H1 (cell line): ENCODE results near the gene SLC2A1. TPM values are rescaled to one million over a fixed set of nuclear protein-coding genes. Genes with fewer than 3 reads are reported as not detected.

Experiments used
- CTCF ChIA-PET: fragments of 300-600 bp; sonication (Branson Sonifier 250); formaldehyde crosslinking; loops from one replicate; lab custom pipeline; 2021; ENCODE audit not compliant: partially characterized antibody; lab: Charles Lee
- POLR2A ChIA-PET: fragments of 300-600 bp; sonication (Branson Sonifier 250); formaldehyde crosslinking; loops from one replicate; lab custom pipeline; 2021; ENCODE audit warnings: inconsistent platforms; ENCODE audit not compliant: partially characterized antibody; lab: Charles Lee
- DNase-seq, 2 experiments: peaks; one replicate each; pipeline versions ENCODE4 v3.0.0 to v3.0.0-alpha.2; 2010 to 2022; ENCODE audit warnings: low spot score in 2 of 2, low read depth in 1 of 2, mixed read lengths in 1 of 2
- FAIRE-seq: peaks from 2 replicates; lab custom pipeline; 2011; peaks lifted over from hg19 to GRCh38; lab: Jason Lieb, UNC
- H2AFZ ChIP-seq: 2 replicates; pipeline ENCODE4 v1.8.1; 2012; ENCODE audit warnings: low read length, inconsistent platforms
- H2AK5ac ChIP-seq: 2 replicates; pipeline ENCODE4 v1.6.1; 2013; ENCODE audit warnings: low read depth, low read length
- H2BK120ac ChIP-seq: replicated peaks from 2 replicates; pipeline ENCODE3; 2013; ENCODE audit warnings: low read depth, low read length, inconsistent platforms
- H2BK12ac ChIP-seq: 2 replicates; pipeline ENCODE4 v1.6.1; 2013; ENCODE audit warnings: low read depth, low read length
- H2BK15ac ChIP-seq: 2 replicates; pipeline ENCODE4 v1.6.1; 2013; ENCODE audit warnings: low read length
- H2BK20ac ChIP-seq: 2 replicates; pipeline ENCODE4 v1.6.1; 2013; ENCODE audit warnings: low read length
- H2BK5ac ChIP-seq: 2 replicates; pipeline ENCODE4 v1.6.1; 2013; ENCODE audit warnings: low read depth, low read length
- H3K14ac ChIP-seq: 2 replicates; pipeline ENCODE4 v1.6.1; 2013; ENCODE audit warnings: inconsistent platforms; ENCODE audit not compliant: insufficient read length
- H3K18ac ChIP-seq: 2 replicates; pipeline ENCODE4 v1.6.1; 2013; ENCODE audit warnings: low read length; ENCODE audit errors: extremely low read depth
- H3K23ac ChIP-seq: 2 replicates; pipeline ENCODE4 v1.6.1; 2013; ENCODE audit warnings: inconsistent platforms; ENCODE audit not compliant: insufficient read length
- H3K23me2 ChIP-seq: 2 replicates; pipeline ENCODE4 v1.6.1; 2013; ENCODE audit warnings: low read depth, low read length
- H3K27ac ChIP-seq: 2 replicates; pipeline ENCODE4 v1.6.1; 2011; ENCODE audit warnings: low read depth, low read length, inconsistent platforms
- H3K27me3 ChIP-seq, 4 experiments: replicated peaks in 1 of 4; 1 replicate in 1 of 4; 2 replicates in 3 of 4; pipeline versions ENCODE4 v1.6.1 to v1.8.1; 2011 to 2013; ENCODE audit warnings: low read length in 3 of 4, mild to moderate bottlenecking in 3 of 4, inconsistent platforms in 2 of 4, mixed read lengths in 2 of 4, moderate library complexity in 1 of 4; ENCODE audit not compliant: control insufficient read depth in 3 of 4, insufficient read depth in 3 of 4; ENCODE audit errors: extremely low read depth in 1 of 4
- H3K36me3 ChIP-seq, 4 experiments: 2 replicates each; pipeline versions ENCODE4 v1.6.1 to v1.8.1; 2011 to 2013; ENCODE audit warnings: mild to moderate bottlenecking in 4 of 4, low read length in 3 of 4, moderate library complexity in 2 of 4, control low read depth in 1 of 4, inconsistent platforms in 1 of 4; ENCODE audit not compliant: insufficient read depth in 4 of 4, control insufficient read depth in 2 of 4
- H3K4ac ChIP-seq: replicated peaks from 2 replicates; pipeline ENCODE3; 2013; ENCODE audit warnings: low read length, low read depth, mixed read lengths, inconsistent platforms; ENCODE audit not compliant: insufficient read length
- H3K4me1 ChIP-seq, 4 experiments: replicated peaks in 1 of 4; 1 replicate in 1 of 4; 2 replicates in 3 of 4; pipeline versions ENCODE4 v1.6.1 to v1.8.1; 2011 to 2013; ENCODE audit warnings: low read length in 3 of 4, inconsistent platforms in 2 of 4, mixed read lengths in 1 of 4; ENCODE audit not compliant: insufficient read depth in 4 of 4, control insufficient read depth in 3 of 4
- H3K4me2 ChIP-seq, 2 experiments: 2 replicates each; pipeline versions ENCODE4 v1.6.1 to v1.8.1; 2011 to 2013; ENCODE audit warnings: low read depth in 2 of 2, low read length in 2 of 2, control low read depth in 1 of 2, inconsistent platforms in 1 of 2, mild to moderate bottlenecking in 1 of 2; ENCODE audit not compliant: insufficient read depth in 1 of 2
- H3K4me3 ChIP-seq, 4 experiments: fragments of 200-600, 300-600 bp in 1 of 4; sonication (generic), shearing (Covaris generic), sonication (Bioruptor Twin) in 1 of 4; 2 replicates each; pipeline versions ENCODE4 v1.5.1 to v1.8.1; 2011 to 2016; ENCODE audit warnings: low read length in 4 of 4, low read depth in 3 of 4, control low read depth in 2 of 4, inconsistent platforms in 2 of 4, mild to moderate bottlenecking in 2 of 4, mixed read lengths in 1 of 4, moderate library complexity in 1 of 4; ENCODE audit not compliant: insufficient read depth in 2 of 4; ENCODE audit errors: extremely low read depth in 1 of 4
- H3K56ac ChIP-seq: replicated peaks from 2 replicates; pipeline ENCODE3; 2013; ENCODE audit warnings: low read depth, mild to moderate bottlenecking, mixed read lengths, low read length, inconsistent platforms; ENCODE audit not compliant: insufficient read length
- H3K79me1 ChIP-seq: 2 replicates; pipeline ENCODE4 v1.6.1; 2013; ENCODE audit warnings: low read depth, low read length, control low read depth
- H3K79me2 ChIP-seq, 2 experiments: 2 replicates each; pipeline versions ENCODE4 v1.6.1 to v1.8.1; 2012 to 2013; ENCODE audit warnings: low read length in 2 of 2, mild to moderate bottlenecking in 2 of 2, inconsistent platforms in 1 of 2; ENCODE audit not compliant: insufficient read depth in 2 of 2, control insufficient read depth in 1 of 2
- H3K9ac ChIP-seq, 4 experiments: replicated peaks in 1 of 4; 1 replicate in 1 of 4; 2 replicates in 3 of 4; pipeline versions ENCODE4 v1.6.1 to v1.8.1; 2011 to 2013; ENCODE audit warnings: low read depth in 3 of 4, low read length in 3 of 4, control low read depth in 2 of 4, mild to moderate bottlenecking in 2 of 4, moderate library complexity in 2 of 4, inconsistent platforms in 1 of 4; ENCODE audit errors: extremely low read depth in 1 of 4
- H3K9me3 ChIP-seq, 2 experiments: 2 replicates each; pipeline versions ENCODE4 v1.6.1 to v1.8.1; 2012 to 2013; ENCODE audit warnings: mild to moderate bottlenecking in 2 of 2, moderate library complexity in 2 of 2, control low read depth in 1 of 2, inconsistent platforms in 1 of 2, low read depth in 1 of 2, low read length in 1 of 2, mixed read lengths in 1 of 2; ENCODE audit not compliant: insufficient read depth in 2 of 2
- H4K20me1 ChIP-seq, 2 experiments: replicated peaks in 1 of 2; 2 replicates each; pipeline versions ENCODE3 to v1.8.1; 2011 to 2013; ENCODE audit warnings: inconsistent platforms in 2 of 2, low read length in 2 of 2, mild to moderate bottlenecking in 1 of 2; ENCODE audit not compliant: insufficient read depth in 2 of 2, control insufficient read depth in 1 of 2
- H4K5ac ChIP-seq: 2 replicates; pipeline ENCODE4 v1.6.1; 2013; ENCODE audit warnings: low read length, low read depth, mixed read lengths, inconsistent platforms; ENCODE audit not compliant: insufficient read length
- H4K8ac ChIP-seq: 2 replicates; pipeline ENCODE4 v1.8.0; 2013; ENCODE audit warnings: mild to moderate bottlenecking, moderate library complexity, low read length, inconsistent platforms; ENCODE audit not compliant: insufficient read depth; ENCODE audit errors: extremely low read depth
- H4K91ac ChIP-seq: replicated peaks from 2 replicates; pipeline ENCODE3; 2013; ENCODE audit warnings: low read length, mixed read lengths, inconsistent platforms; ENCODE audit not compliant: insufficient read length
- ATF3 ChIP-seq: IDR thresholded peaks from 2 replicates; pipeline ENCODE4 v1.6.1; 2011; ENCODE audit warnings: low read depth, mild to moderate bottlenecking, low read length; ENCODE audit not compliant: insufficient read depth
- TEAD4 ChIP-seq: IDR thresholded peaks from 2 replicates; pipeline ENCODE4 v1.6.1; 2012; ENCODE audit warnings: low read depth, low read length, inconsistent platforms, mixed read lengths
- WGBS, 2 experiments: shearing (Covaris generic) in 1 of 2; methylation state at CpG; one replicate each; pipeline versions ENCODE4 v1.1.6 to v1.1.7; 2013 to 2015; ENCODE audit warnings: low lambda C conversion rate in 2 of 2, mixed read lengths in 2 of 2, inconsistent platforms in 1 of 2, low coverage in 1 of 2, missing lambda C conversion rate in 1 of 2; ENCODE audit not compliant: insufficient replicate concordance in 2 of 2, insufficient coverage in 1 of 2, insufficient read length in 1 of 2; ENCODE audit errors: extremely low coverage in 1 of 2, missing lambda C conversion rate in 1 of 2; 5-methylcytosine and 5-hydroxymethylcytosine counted together
- polyA plus RNA-seq, 7 experiments: library from polyadenylated mRNA; depleted of rRNA in 3 of 7; stranded (reverse) in 5 of 7; unstranded in 2 of 7; fragments of >200 nt in 5 of 7; fragments of 200-250 nt in 2 of 7; gene quantifications; 1 replicate in 5 of 7; 2 replicates in 1 of 7; 4 replicates in 1 of 7; pipeline versions ENCODE4 v1.2.1 to v1.2.3, GENCODE V29; 2011 to 2013; ENCODE audit warnings: missing spikeins in 2 of 7, mixed read lengths in 2 of 7
- total RNA-seq: library from RNA; stranded (reverse); fragmentation: NEBNext Ultra II Directional; extraction: Animal tissue kit (Norgen Biotek cat#: 25700); gene quantifications from 2 replicates; pipeline ENCODE4 v1.2.1, GENCODE V29; 2021

Gene SLC2A1
- total and polyA plus RNA-seq, 2 of the 8 experiments (the other 6 are each of a cell fraction or from before 2014, with no cell fraction given) = 230 to 308 TPM

- Histone ChIP-seq H2BK12ac (no peak overlapping the region), H3K79me1 (peaks cover 5% of the 10 kb centered on the region), H2AK5ac (no peak overlapping the region), H3K56ac (no peak overlapping the region), H3K14ac (no peak overlapping the region), H3K9ac (no peak overlapping the region), H4K5ac (no peak overlapping the region), H3K4me2 (no peak overlapping the region), H3K18ac (no peak overlapping the region), H3K27ac (no peak overlapping the region), H3K23me2 (peaks cover 7% of the 10 kb centered on the region; the same call in 1 of the 2 replicates), H3K23ac (no peak overlapping the region), H3K79me2 (peaks cover 0 to 17% of the 10 kb centered on the region in 2 experiments; a peak in 2 of 4 replicates), H2BK20ac (no peak overlapping the region), H3K9me3 (no peaks in the 10 kb centered on the region), H4K91ac (no peak overlapping the region), H4K20me1 (peaks cover 13 to 32% of the 10 kb centered on the region in 2 experiments), H2BK5ac (no peak overlapping the region), H2AFZ (no peak overlapping the region), H4K8ac (no peak overlapping the region), H3K4me3 (no peak overlapping the region), H3K4ac (no peak overlapping the region), H3K27me3 (no peaks in the 10 kb centered on the region), H2BK120ac (no peak overlapping the region), H3K36me3 (peaks cover 47 to 59% (median 57%) of the 10 kb centered on the region in 4 experiments), H3K4me1 (peaks cover 4 to 22% (median 13%) of the 10 kb centered on the region in 4 experiments), H2BK15ac (no peak overlapping the region)
- FAIRE-seq = no peak
- WGBS, 2 experiments = 94% methylated on average over 10 of the region's 10 CpGs; no CpG with 5 or more reads in 1 of the 2 experiments
- POLR2A ChIA-PET = interaction anchor here (1.0 to 7.2 kb wide), 2 partner anchors 8 to 111 kb away, joined by 3 to 40 read pairs; partner anchors contain the start of gene SVBP
- DNase-seq = no peak
- CTCF ChIA-PET = interaction anchor here (0.8 to 9.3 kb wide), 4 partner anchors 9 to 142 kb away, joined by 3 to 136 read pairs (median 8); no protein-coding TSS in a partner anchor
- no peak for TF ChIP-seq ATF3
- TF ChIP-seq TEAD4 = 0 out of 2 replicates have a peak, but pooled peaks have one; percentile 28
Measured at GRCh38 chr1:42927920-42928505, 30.7 kb downstream of the SLC2A1 start.
